ENCODE data around the gene SLC27A1. TPM values are rescaled to one million over a fixed set of nuclear protein-coding genes. Genes with fewer than 3 reads are reported as not detected.

SLC27A1 gene
- total and polyA plus RNA-seq, 2 donors (not counting 3 experiments of a cell fraction or from before 2014, with no cell fraction given) = 10.4 to 13.5 TPM

DNA sequence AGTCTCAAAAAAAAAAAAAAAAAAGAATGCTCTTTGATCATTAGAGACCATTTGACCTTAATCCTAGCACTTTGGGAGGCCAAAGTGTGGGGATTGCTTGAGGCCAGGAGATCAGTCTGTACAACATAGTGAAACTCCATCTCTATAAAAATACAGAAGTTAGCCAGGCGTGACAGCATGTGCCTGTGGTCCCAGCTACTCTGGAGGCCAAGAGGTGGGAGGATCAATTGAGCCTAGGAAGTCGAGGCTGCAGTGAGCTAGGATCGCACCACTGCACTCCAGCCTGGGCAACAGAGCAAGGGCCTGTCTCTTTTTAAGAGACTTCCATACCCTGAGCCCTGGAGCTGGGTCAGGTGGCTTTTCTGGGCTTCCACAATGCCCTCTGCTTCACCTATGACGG lies 73.7 kb downstream of the SLC27A1 start:
- ChIA-PET CTCF (interaction anchor here (3.3 kb wide), 1 partner anchor 9 kb away, joined by 12 read pairs; no protein-coding TSS in a partner anchor), POLR2A (no interaction called here)
- Histone ChIP-seq H3K4me3 (replicated peaks in 1 of 3; ENCODE audit: insufficient read depth in 1 of 3, low read depth in 1 of 3, low read length in 3 of 3) (no peak overlapping the region), H4K20me1 (replicated peaks; ENCODE audit: control insufficient read depth, extremely low read depth, insufficient read depth, low read length) (no peaks in the 10 kb centered on the region), H3K9ac (replicated peaks; ENCODE audit: extremely low read depth, insufficient read depth, low read length) (no peak overlapping the region), H3K4me2 (ENCODE audit: insufficient read depth, low read length) (no peak overlapping the region), H2AFZ (ENCODE audit: low read depth, low read length) (no peak overlapping the region), H3K4me1 (ENCODE audit: control insufficient read depth, extremely low read depth, insufficient read depth, low read length) (peaks cover 4% of the 10 kb centered on the region), H3K27ac (ENCODE audit: insufficient read depth, low read depth, low read length) (no peak overlapping the region), H3K27me3 (ENCODE audit: control insufficient read depth in 2 of 2, insufficient read depth in 2 of 2, low read length in 2 of 2) (no peaks in the 10 kb centered on the region), H3K36me3 (ENCODE audit: control insufficient read depth in 2 of 2, extremely low read depth in 1 of 2, insufficient read depth in 2 of 2, low read length in 2 of 2) (no peaks in the 10 kb centered on the region), H3K9me1 (replicated peaks; ENCODE audit: control insufficient read depth, extremely low read depth, insufficient read depth, low read length) (no peaks in the 10 kb centered on the region), H3K9me3 (replicated peaks; ENCODE audit: control insufficient read depth, insufficient read depth, low read length) (no peaks in the 10 kb centered on the region), H3K79me2 (ENCODE audit: control insufficient read depth, insufficient read depth, low read length) (no peaks in the 10 kb centered on the region)
- DNase-seq (ENCODE audit: low read depth, low spot score) = no peak
- intact Hi-C loops (cut with micrococcal nuclease) (no loop called here), dilution Hi-C loops (cut with MboI; ENCODE audit: extremely low pct_ligation_motif_present, low sequenced_read_pairs) (no loop called here)
- no TSS peak for BruUV-seq (replicated peaks)
- TF ChIP-seq, protein P1, sequence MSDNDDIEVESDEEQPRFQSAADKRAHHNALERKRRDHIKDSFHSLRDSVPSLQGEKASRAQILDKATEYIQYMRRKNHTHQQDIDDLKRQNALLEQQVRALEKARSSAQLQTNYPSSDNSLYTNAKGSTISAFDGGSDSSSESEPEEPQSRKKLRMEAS (IDR thresholded peaks at IDR 0.05; ENCODE audit: insufficient read depth, insufficient read length) = no peak
- no peak for FAIRE-seq

DNA sequence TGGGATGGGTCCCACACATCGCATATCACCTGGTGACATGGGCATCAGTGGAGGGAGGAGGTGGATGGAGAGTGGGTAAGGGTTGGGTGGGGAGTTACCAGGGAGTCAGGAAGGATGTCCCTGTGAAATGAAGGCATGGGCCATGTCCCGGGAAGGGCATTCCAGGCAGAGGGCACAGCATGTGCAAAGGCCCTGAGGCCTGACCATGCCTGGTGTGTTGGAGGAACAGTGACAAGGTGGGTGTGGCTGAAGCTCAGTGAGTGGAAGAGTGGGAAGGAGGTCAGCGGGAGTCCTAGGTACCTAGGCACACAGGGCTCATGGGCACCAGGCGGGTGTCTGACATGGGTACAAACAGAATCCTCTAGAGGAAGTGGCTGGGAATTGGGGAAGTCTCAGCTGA lies 74.1 kb downstream of the SLC27A1 start:
- no peaks in the 10 kb centered on the region for H4K20me1 ChIP-seq (replicated peaks; ENCODE audit: control insufficient read depth, extremely low read depth, insufficient read depth, low read length)
- intact Hi-C loops (cut with micrococcal nuclease) (no loop called here), dilution Hi-C loops (cut with MboI; ENCODE audit: extremely low pct_ligation_motif_present, low sequenced_read_pairs) (no loop called here)
- no peak for FAIRE-seq
- no peaks in the 10 kb centered on the region for H3K27me3 ChIP-seq (ENCODE audit: control insufficient read depth in 2 of 2, insufficient read depth in 2 of 2, low read length in 2 of 2)
- H3K4me3 ChIP-seq (replicated peaks in 1 of 3; ENCODE audit: insufficient read depth in 1 of 3, low read depth in 1 of 3, low read length in 3 of 3) = no peak overlapping the region
- ChIA-PET POLR2A (no interaction called here), CTCF (interaction anchor here (3.3 kb wide), 1 partner anchor 8 kb away, joined by 12 read pairs; no protein-coding TSS in a partner anchor)
- no peak overlapping the region for H2AFZ ChIP-seq (ENCODE audit: low read depth, low read length)
- H3K4me1 ChIP-seq (ENCODE audit: control insufficient read depth, extremely low read depth, insufficient read depth, low read length) = peaks cover 1% of the 10 kb centered on the region
- no peak overlapping the region for H3K4me2 ChIP-seq (ENCODE audit: insufficient read depth, low read length)
- no peak overlapping the region for H3K27ac ChIP-seq (ENCODE audit: insufficient read depth, low read depth, low read length)
- H3K9me1 ChIP-seq (replicated peaks; ENCODE audit: control insufficient read depth, extremely low read depth, insufficient read depth, low read length) = no peaks in the 10 kb centered on the region
- no TSS peak for BruUV-seq (replicated peaks)
- no peaks in the 10 kb centered on the region for H3K9me3 ChIP-seq (replicated peaks; ENCODE audit: control insufficient read depth, insufficient read depth, low read length)
- TF ChIP-seq MYC (IDR thresholded peaks at IDR 0.05; ENCODE audit: low read depth, low read length) = no peak
- no peaks in the 10 kb centered on the region for H3K79me2 ChIP-seq (ENCODE audit: control insufficient read depth, insufficient read depth, low read length)
- no peaks in the 10 kb centered on the region for H3K36me3 ChIP-seq (ENCODE audit: control insufficient read depth in 2 of 2, extremely low read depth in 1 of 2, insufficient read depth in 2 of 2, low read length in 2 of 2)
- no peak for DNase-seq (ENCODE audit: low read depth, low spot score)
- no peak overlapping the region for H3K9ac ChIP-seq (replicated peaks; ENCODE audit: extremely low read depth, insufficient read depth, low read length)

Measured in endothelial cell of umbilical vein (primary cell).